Adrenal gland (tissue), 5 donors: ENCODE data around the gene LRRC61.

Source experiments
- CTCF ChIP-seq, 6 experiments: fragments of 450-650 bp in 4 of 6; fragments of 200-600 bp in 2 of 6; sonication (generic) in 1 of 6; IDR thresholded peaks; 1 replicate in 5 of 6; 2 replicates in 1 of 6; pipeline versions ENCODE4 v1.5.1 to v1.8.0; 2016 to 2021; ENCODE audit warnings: antibody characterized with exemption in 6 of 6, mild to moderate bottlenecking in 2 of 6, moderate library complexity in 1 of 6
- POLR2A ChIP-seq, 2 donors: fragments of 450-650 bp; IDR thresholded peaks; one replicate each; pipeline ENCODE4 v1.6.1; 2017; ENCODE audit warnings: antibody characterized with exemption in 2 of 2, mild to moderate bottlenecking in 2 of 2, moderate library complexity in 1 of 2
- donor health status: DM: no; HTN: no; CAD: no.

GRCh38 chr7:150368884-150369747 lies 46.0 kb downstream of the LRRC61 start:
- TF ChIP-seq CTCF (IDR thresholded peaks at IDR 0.05) (no peak), POLR2A (IDR thresholded peaks at IDR 0.05) (no peak)
